Urothelium cell line (cell line): ENCODE measurements around the gene RYR2.

Experiments used
- DNase-seq: peaks from one replicate; pipeline ENCODE4 v3.0.0; 2011; ENCODE audit warnings: low spot score, mixed read lengths
- FAIRE-seq: peaks from 2 replicates; lab custom pipeline; 2011; peaks lifted over from hg19 to GRCh38; lab: Jason Lieb, UNC

The RYR2 gene

GRCh38 chr1:237756304-237756967 is 714.5 kb downstream of the RYR2 start:
- DNase-seq, result no peak
- no peak for FAIRE-seq

DNA sequence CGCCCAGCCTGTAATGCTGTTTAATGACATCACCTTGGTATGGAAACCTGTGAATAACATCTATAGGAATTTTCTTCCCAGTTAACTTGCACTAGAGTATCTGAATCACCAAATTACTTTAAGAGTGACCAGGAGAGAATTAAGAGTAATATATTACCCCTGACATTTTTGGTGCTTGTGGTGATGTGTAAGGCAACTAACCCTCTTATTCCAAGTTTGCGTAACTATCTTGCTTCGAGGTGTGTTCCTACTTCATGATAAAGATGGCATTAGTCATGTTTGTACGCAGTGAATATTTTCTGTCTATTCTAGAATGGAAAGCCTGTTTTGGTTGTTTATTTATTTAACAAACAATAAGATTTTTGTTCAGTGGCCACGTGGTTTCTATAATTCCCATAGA is 717.4 kb downstream of the RYR2 start:
- DNase-seq (no peak), FAIRE-seq (no peak)

- no peak for FAIRE-seq
- peak; percentile 10 for DNase-seq
These were observed 719.0 kb downstream of the RYR2 start for GRCh38 chr1:237760951-237761350.

DNA sequence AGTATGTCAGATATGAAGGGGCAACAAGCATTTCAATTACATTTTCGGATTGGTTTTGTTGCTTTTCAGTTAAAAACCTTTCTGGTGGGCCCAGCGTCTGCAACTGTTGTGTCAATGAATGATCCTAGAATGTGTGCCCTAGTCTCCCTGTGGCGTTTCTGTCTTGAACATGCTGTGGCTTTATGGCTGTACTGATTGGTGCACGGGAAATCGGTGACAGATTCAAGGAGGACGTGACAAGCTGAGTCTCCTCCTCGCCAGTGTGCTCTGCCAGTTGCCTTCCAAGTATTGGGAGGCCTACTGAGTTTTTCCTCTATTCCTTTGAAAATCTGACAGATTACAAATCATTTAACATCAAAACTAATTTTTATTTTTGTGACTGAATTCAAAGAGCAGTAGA is 721.2 kb downstream of the RYR2 start:
- DNase-seq (no peak), FAIRE-seq (no peak)

DNA sequence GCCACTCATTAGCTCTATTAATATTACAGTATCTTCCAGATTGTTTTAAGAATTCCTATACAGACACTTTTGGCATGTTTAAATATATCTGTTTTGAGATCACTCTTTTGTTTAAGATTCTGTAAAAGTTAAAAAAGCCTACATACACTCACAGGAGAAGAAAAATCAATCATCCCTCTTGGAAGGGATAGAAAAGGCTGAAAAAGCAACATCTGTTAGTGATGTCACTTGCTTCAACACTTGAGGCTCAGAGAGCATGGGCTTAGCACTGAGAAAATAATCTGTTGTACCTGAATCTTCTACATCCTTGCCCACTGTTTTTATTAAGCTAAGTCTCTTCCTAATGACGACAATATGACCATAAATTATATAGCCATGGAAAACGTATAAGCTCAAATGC is 721.8 kb downstream of the RYR2 start:
- DNase-seq (no peak), FAIRE-seq (no peak)

DNA sequence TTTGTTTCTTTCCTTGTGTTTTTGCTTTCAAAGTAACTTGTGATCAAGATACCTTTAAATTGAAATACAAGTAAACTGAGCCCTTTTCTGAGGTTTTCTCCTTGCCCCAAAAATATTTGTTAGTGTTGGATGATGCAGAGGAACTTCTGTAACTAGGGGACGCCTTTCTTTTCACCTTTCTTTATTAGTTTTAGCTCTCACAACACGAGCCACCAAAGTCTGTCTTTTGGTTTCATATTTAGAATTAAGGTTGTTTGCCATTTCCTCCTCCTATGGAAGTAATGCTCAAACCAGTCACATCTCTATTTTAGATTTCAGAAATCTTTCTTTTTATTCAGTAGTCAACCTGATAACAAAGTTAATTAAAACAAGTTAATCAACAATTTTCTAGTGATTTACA is 727.9 kb downstream of the RYR2 start:
- FAIRE-seq, result no peak
- no peak for DNase-seq

GRCh38 chr1:237772009-237772408 is 730.0 kb downstream of the RYR2 start:
- FAIRE-seq, result no peak
- no peak for DNase-seq

- DNase-seq (no peak), FAIRE-seq (no peak)
These were observed 732.3 kb downstream of the RYR2 start for GRCh38 chr1:237774246-237774645.

- DNase-seq, result no peak
- FAIRE-seq, result no peak
These were observed 737.4 kb downstream of the RYR2 start for GRCh38 chr1:237779356-237779755.

DNA sequence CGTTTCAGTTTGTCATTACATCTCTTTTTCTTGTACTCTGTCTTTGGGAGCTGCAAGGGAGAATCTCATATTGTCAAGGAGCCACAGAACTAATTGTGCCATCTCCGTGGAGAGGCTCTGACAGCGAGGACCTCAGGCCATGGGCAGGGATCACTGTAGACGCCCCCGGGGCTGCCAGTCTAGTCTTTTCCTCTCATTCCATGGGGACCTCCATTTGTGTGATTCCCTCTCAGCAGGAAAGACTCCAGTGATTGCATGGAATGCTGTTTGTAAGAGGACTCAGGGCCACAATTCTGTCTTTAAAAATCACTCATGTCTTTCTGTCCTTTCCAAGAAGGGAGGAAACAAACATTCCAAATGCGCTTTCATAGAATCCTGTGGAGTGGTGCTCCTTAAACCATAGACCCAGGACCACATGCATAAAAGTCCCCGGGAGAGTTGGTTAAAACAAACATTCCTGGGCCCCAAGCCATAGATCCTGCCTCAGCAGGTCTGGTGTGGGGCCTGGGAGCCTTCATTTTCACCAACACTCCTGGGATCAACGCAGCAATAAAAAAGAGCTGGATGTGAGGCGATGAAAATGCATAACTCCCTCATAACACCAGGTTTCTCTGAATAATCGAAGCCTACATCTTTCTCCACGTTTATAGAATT is 744.2 kb downstream of the RYR2 start:
- no peak for FAIRE-seq
- no peak for DNase-seq

DNA sequence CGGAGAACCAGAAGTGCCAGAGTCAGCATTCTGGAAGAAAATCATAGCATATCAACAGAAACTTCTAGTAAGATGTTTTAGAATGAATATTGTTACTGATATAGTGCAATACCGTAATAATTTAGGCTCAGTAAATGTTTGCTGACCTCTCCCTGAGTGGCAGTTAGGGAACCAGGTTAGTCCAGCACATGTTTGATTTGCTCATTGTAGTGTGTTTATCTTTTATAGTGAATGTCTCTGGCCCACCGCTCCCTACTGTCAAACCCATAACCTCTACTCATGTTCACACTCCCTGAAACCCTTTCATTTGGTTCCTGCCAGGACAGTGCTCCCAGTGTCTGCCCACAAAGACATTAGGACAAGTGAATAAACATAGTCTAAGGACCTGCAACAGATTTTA is 746.1 kb downstream of the RYR2 start:
- DNase-seq (no peak), FAIRE-seq (no peak)

GRCh38 chr1:237789619-237790018 is 747.6 kb downstream of the RYR2 start:
- no peak for DNase-seq
- no peak for FAIRE-seq

GRCh38 chr1:237791592-237791991 is 749.6 kb downstream of the RYR2 start:
- FAIRE-seq (no peak), DNase-seq (no peak)

- FAIRE-seq (no peak), DNase-seq (no peak)
These were observed 750.2 kb downstream of the RYR2 start for GRCh38 chr1:237792149-237792548.

GRCh38 chr1:237792726-237793125 is 750.7 kb downstream of the RYR2 start:
- DNase-seq (no peak), FAIRE-seq (no peak)

- DNase-seq (peak; percentile 23), FAIRE-seq (no peak)
These were observed 752.1 kb downstream of the RYR2 start for GRCh38 chr1:237794071-237794470.

DNA sequence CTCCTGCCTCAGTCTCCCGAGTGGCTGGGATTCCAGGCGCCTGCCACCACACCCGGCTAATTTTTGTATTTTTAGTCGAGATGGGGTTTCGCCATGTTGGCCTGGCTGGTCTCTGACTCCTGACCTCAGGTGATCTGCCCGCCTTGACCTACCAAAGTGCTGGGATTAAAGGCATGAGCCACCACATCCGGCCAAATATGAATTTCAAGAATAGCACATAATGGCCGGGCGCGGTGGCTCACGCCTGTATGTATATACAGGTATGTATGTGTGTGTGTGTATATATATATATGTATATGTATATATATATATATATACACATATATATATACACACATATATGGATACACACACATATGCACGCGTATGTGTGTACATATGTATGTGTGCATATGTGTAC is 753.6 kb downstream of the RYR2 start:
- FAIRE-seq (no peak), DNase-seq (no peak)

GRCh38 chr1:237799762-237800474 is 757.9 kb downstream of the RYR2 start:
- FAIRE-seq (peak; percentile 81), DNase-seq (peak; percentile 82)

- DNase-seq (no peak), FAIRE-seq (no peak)
These were observed 762.5 kb downstream of the RYR2 start for GRCh38 chr1:237804516-237804915.

DNA sequence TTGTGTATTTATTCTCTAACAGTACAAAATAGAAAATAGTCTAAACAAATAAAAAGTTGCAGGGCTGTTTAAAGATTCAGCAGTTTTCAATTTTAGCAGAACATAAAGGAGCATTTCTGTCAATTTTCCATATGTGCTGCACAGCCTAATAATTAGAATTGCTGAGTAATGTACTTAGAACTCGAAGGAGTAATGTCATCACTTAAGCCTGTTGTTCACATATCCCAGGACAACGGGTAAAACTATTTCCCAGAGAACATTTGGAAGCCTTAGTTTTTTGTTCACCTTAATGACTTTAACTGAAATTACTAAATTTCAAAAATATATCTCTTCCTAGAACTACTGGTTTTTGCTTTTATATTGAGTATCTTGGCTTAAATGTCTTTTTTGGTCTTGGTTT is 767.1 kb downstream of the RYR2 start:
- FAIRE-seq, result no peak
- no peak for DNase-seq

DNA sequence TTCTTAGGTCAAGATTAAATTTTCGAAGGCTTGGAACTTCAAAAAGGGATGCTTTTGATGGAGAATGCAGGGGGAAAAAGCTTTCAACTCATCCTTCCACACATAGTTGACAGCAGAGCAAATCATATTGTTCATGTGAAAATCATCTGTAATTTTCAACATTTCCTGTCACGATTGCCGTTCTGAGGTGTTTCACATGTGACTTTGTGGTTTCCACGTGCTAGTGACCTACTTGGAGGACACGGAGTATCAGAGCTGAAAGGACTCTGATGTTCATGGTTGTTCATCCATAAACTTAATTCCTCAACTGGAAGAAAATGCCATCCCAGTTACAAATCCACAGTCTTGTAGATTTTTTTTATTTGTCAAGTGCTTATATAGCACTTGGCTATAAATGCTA is 769.6 kb downstream of the RYR2 start:
- DNase-seq (no peak), FAIRE-seq (no peak)

GRCh38 chr1:237812061-237812460 is 770.1 kb downstream of the RYR2 start:
- FAIRE-seq (no peak), DNase-seq (no peak)
